Measurements from ENCODE around the gene LLCFC1.

LLCFC1 gene

GRCh38 chr7:142919656-142920055 is 19.6 kb upstream of the LLCFC1 start:
- no peak for TF ChIP-seq CTCF (IDR thresholded peaks at IDR 0.05; ENCODE audit: poor library complexity, severe bottlenecking)

GRCh38 chr7:142923391-142923790 is 15.9 kb upstream of the LLCFC1 start:
- DNase-seq (ENCODE audit: low spot score) (no peak), ATAC-seq (ENCODE audit: low read depth) (no peak)
- TF ChIP-seq CTCF (IDR thresholded peaks at IDR 0.05; ENCODE audit: poor library complexity, severe bottlenecking), result no peak
- no peaks in the 10 kb centered on the region for H3K36me3 ChIP-seq (ENCODE audit: low read depth)
- H3K27ac ChIP-seq (ENCODE audit: poor library complexity, severe bottlenecking), result no peak overlapping the region
- H3K27me3 ChIP-seq (ENCODE audit: insufficient read depth, poor library complexity, severe bottlenecking), result peaks cover under 1% of the 10 kb centered on the region
- H3K4me3 ChIP-seq (ENCODE audit: severe bottlenecking), result no peak overlapping the region
- no peaks in the 10 kb centered on the region for H3K4me1 ChIP-seq (ENCODE audit: insufficient read depth, poor library complexity, severe bottlenecking)
- no peaks in the 10 kb centered on the region for H3K9me3 ChIP-seq (ENCODE audit: severe bottlenecking)

More at GRCh38 chr7:142919656-142920055, 19.6 kb upstream of the LLCFC1 start:
- no peak overlapping the region for H3K27ac ChIP-seq (ENCODE audit: poor library complexity, severe bottlenecking)
- no peaks in the 10 kb centered on the region for H3K4me1 ChIP-seq (ENCODE audit: insufficient read depth, poor library complexity, severe bottlenecking)
- H3K27me3 ChIP-seq (ENCODE audit: insufficient read depth, poor library complexity, severe bottlenecking), result peaks cover 5% of the 10 kb centered on the region
- no peaks in the 10 kb centered on the region for H3K36me3 ChIP-seq (ENCODE audit: low read depth)
- no peaks in the 10 kb centered on the region for H3K9me3 ChIP-seq (ENCODE audit: severe bottlenecking)
- DNase-seq (ENCODE audit: low spot score), result no peak
- H3K4me3 ChIP-seq (ENCODE audit: severe bottlenecking), result no peak overlapping the region
- no peak for ATAC-seq (ENCODE audit: low read depth)

- no peaks in the 10 kb centered on the region for H3K36me3 ChIP-seq (ENCODE audit: low read depth)
- H3K4me1 ChIP-seq (ENCODE audit: insufficient read depth, poor library complexity, severe bottlenecking), result no peaks in the 10 kb centered on the region
- TF ChIP-seq CTCF (IDR thresholded peaks at IDR 0.05; ENCODE audit: poor library complexity, severe bottlenecking), result no peak
- no peak for DNase-seq (ENCODE audit: low spot score)
- no peak for ATAC-seq (ENCODE audit: low read depth)
- no peaks in the 10 kb centered on the region for H3K27me3 ChIP-seq (ENCODE audit: insufficient read depth, poor library complexity, severe bottlenecking)
- H3K4me3 ChIP-seq (ENCODE audit: severe bottlenecking), result no peak overlapping the region
- H3K9me3 ChIP-seq (ENCODE audit: severe bottlenecking), result no peaks in the 10 kb centered on the region
- H3K27ac ChIP-seq (ENCODE audit: poor library complexity, severe bottlenecking), result no peak overlapping the region
These were observed 13.9 kb upstream of the LLCFC1 start for GRCh38 chr7:142925413-142925812.

GRCh38 chr7:142927085-142927745 is 12.1 kb upstream of the LLCFC1 start:
- DNase-seq (ENCODE audit: low spot score) (no peak), ATAC-seq (ENCODE audit: low read depth) (no peak)
- no peak overlapping the region for H3K4me3 ChIP-seq (ENCODE audit: severe bottlenecking)
- no peaks in the 10 kb centered on the region for H3K27me3 ChIP-seq (ENCODE audit: insufficient read depth, poor library complexity, severe bottlenecking)
- H3K36me3 ChIP-seq (ENCODE audit: low read depth), result no peaks in the 10 kb centered on the region
- H3K4me1 ChIP-seq (ENCODE audit: insufficient read depth, poor library complexity, severe bottlenecking), result no peaks in the 10 kb centered on the region
- no peak for TF ChIP-seq CTCF (IDR thresholded peaks at IDR 0.05; ENCODE audit: poor library complexity, severe bottlenecking)
- no peak overlapping the region for H3K27ac ChIP-seq (ENCODE audit: poor library complexity, severe bottlenecking)
- H3K9me3 ChIP-seq (ENCODE audit: severe bottlenecking), result no peaks in the 10 kb centered on the region

- no peak for TF ChIP-seq CTCF (IDR thresholded peaks at IDR 0.05; ENCODE audit: poor library complexity, severe bottlenecking)
- Histone ChIP-seq H3K9me3 (ENCODE audit: severe bottlenecking) (no peaks in the 10 kb centered on the region), H3K4me1 (ENCODE audit: insufficient read depth, poor library complexity, severe bottlenecking) (no peaks in the 10 kb centered on the region), H3K36me3 (ENCODE audit: low read depth) (no peaks in the 10 kb centered on the region), H3K27me3 (ENCODE audit: insufficient read depth, poor library complexity, severe bottlenecking) (no peaks in the 10 kb centered on the region), H3K4me3 (ENCODE audit: severe bottlenecking) (no peak overlapping the region), H3K27ac (ENCODE audit: poor library complexity, severe bottlenecking) (no peak overlapping the region)
- no peak for DNase-seq (ENCODE audit: low spot score)
- no peak for ATAC-seq (ENCODE audit: low read depth)
These were observed 11.3 kb upstream of the LLCFC1 start for GRCh38 chr7:142927949-142928348.

Data from RWPE2 (cell line).